ENCODE measurements around the gene COX19. TPM values are rescaled to one million over a fixed set of nuclear protein-coding genes. Genes with fewer than 3 reads are reported as not detected.

COX19 gene
- total RNA-seq, 1 donor from 2014 or later, result 12.9 TPM

DNA sequence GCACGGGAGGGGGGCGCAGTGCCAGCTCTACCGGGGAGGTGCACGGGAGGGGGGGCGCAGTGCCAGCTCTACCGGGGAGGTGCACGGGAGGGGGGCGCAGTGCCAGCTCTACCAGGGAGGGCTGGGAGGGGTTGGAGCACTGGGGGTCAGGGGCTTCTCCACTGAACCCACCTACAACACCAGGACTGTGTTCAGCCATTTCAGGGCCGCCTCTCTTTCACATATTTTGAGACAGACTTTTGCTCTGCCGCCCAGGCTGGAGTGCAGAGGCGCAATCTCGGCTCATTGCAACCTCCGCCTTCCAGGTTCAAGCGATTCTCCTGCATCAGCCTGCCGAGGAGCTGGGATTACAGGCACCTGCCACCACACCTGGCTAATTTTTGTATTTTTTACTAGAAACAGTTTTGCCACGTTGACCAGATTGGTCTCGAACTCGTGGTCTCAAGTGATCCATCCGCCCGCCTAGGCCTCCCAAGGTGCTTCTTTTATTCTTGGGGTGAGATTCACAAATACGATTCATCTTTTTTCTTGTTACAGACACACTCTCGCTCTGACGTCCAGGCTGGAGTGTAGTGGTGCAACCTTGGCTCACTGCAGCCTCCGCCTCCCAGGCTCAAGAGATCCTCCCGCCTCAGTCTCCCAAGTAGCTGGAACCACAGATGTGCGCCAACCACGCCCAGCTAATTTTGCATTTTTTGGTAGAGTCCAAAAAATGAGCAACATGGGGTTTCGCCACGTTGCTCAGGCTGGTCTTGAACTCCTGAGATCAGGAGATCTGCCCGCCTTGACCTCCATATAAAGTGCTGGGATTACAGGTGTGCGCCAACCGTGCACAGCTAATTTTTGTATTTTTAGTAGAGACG is 57.9 kb downstream of the COX19 start:
- Histone ChIP-seq H3K9me3 (no peaks in the 10 kb centered on the region), H3K27ac (no peak overlapping the region), H3K36me3 (peaks cover 4% of the 10 kb centered on the region), H3K27me3 (ENCODE audit: low read depth) (no peaks in the 10 kb centered on the region), H3K4me3 (no peak overlapping the region), H3K4me1 (peaks cover 9% of the 10 kb centered on the region)
- intact Hi-C loops (cut with DNase I), result no loop called here
- DNase-seq (peak; percentile 20), ATAC-seq (no peak)
- TF ChIP-seq, protein P1, sequence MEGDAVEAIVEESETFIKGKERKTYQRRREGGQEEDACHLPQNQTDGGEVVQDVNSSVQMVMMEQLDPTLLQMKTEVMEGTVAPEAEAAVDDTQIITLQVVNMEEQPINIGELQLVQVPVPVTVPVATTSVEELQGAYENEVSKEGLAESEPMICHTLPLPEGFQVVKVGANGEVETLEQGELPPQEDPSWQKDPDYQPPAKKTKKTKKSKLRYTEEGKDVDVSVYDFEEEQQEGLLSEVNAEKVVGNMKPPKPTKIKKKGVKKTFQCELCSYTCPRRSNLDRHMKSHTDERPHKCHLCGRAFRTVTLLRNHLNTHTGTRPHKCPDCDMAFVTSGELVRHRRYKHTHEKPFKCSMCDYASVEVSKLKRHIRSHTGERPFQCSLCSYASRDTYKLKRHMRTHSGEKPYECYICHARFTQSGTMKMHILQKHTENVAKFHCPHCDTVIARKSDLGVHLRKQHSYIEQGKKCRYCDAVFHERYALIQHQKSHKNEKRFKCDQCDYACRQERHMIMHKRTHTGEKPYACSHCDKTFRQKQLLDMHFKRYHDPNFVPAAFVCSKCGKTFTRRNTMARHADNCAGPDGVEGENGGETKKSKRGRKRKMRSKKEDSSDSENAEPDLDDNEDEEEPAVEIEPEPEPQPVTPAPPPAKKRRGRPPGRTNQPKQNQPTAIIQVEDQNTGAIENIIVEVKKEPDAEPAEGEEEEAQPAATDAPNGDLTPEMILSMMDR (IDR thresholded peaks at IDR 0.05), result no peak

DNA sequence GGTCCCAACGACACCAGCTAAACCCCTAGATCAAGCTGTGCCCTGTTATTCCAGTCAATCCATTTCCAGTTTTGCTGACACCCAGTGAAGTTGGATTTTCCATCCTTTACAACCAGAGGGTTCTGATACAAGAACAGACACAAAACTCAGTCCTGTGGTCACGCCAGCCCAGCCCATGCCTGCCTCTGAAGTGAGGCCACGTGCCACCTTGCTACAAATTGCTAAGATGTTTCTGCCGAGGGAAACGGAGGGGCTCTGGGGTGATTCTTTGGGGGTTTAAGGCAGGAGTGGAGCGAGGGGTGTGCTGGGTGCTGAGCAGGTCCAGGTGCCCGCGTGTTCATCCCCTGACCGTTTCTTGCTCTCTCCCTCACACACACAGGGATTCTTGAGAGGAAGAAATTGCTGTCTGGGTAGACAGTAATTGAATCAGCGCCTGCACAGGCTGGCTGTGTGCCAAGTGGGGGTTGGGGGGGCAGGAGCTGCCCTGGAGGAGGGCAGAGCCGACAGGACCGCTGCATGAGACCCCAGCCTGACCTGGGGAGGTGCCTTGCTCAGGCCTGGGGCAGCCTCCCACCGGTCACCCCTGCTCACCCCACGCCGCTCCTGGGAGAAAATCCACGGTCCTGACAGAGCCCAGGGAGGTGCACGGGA is 58.9 kb downstream of the COX19 start:
- H3K9me3 ChIP-seq, result no peaks in the 10 kb centered on the region
- H3K4me3 ChIP-seq, result no peak overlapping the region
- TF ChIP-seq, protein P1 (IDR thresholded peaks at IDR 0.05), result no peak
- ATAC-seq, result no peak
- H3K36me3 ChIP-seq, result peaks cover 4% of the 10 kb centered on the region
- intact Hi-C loops (cut with DNase I), result no loop called here
- no peaks in the 10 kb centered on the region for H3K27me3 ChIP-seq (ENCODE audit: low read depth)
- DNase-seq, result peak; percentile 40
- H3K27ac ChIP-seq, result no peak overlapping the region
- no peaks in the 10 kb centered on the region for H3K4me1 ChIP-seq

Small RNA genes within 50 kb of the gene (microRNA-seq; reads per million reads assigned to microRNA genes)
- gene MIR339 (ENCODE audit: borderline number of aligned reads), result 594 reads per million, percentile 75 among the genes with 10 or more reads in this experiment

Other genes with a start within 250 kb of the COX19 start
- 22.4 TPM for gene DNAAF5, start 248.8 kb downstream of the COX19 start, total RNA-seq
- gene PRKAR1B, start 248.3 kb downstream of the COX19 start, total RNA-seq, result 16.8 TPM
- 111 TPM for gene SUN1, start 143.1 kb downstream of the COX19 start, total RNA-seq
- 31.7 TPM for gene GET4, start 99.0 kb downstream of the COX19 start, total RNA-seq
- gene ADAP1, start 20.9 kb downstream of the COX19 start, total RNA-seq, result 33.9 TPM
- not detected for gene CYP2W1, start 7.6 kb upstream of the COX19 start, total RNA-seq
- gene GPR146, start 69.0 kb upstream of the COX19 start, total RNA-seq, result 44.8 TPM
- gene GPER1, start 112.6 kb upstream of the COX19 start, total RNA-seq, result 26.0 TPM
- gene ZFAND2A, start 184.6 kb upstream of the COX19 start, total RNA-seq, result 14.8 TPM

All from lower lobe of right lung (tissue), 2 donors.